AG04450 (cell line): Measurements from ENCODE around the gene TMEM107. TPM values are rescaled to one million over a fixed set of nuclear protein-coding genes. Genes with fewer than 3 reads are reported as not detected.

Experiments
- CTCF ChIA-PET: fragments of 300-600, 350-600 bp; formaldehyde crosslinking; extraction: SDS; loops from one replicate; lab custom pipeline; 2022; ENCODE audit warnings: antibody characterized with exemption, inconsistent platforms; lab: Charles Lee
- POLR2A ChIA-PET: fragments of 350-600 bp; formaldehyde crosslinking; extraction: SDS; loops from one replicate; lab custom pipeline; 2021; ENCODE audit warnings: antibody characterized with exemption, inconsistent platforms; lab: Yijun Ruan, JAX
- DNase-seq: peaks from one replicate; pipeline ENCODE4 v3.0.0-alpha.2; 2011; ENCODE audit warnings: low read depth, low spot score
- H3K27ac ChIP-seq: one replicate; pipeline ENCODE4 v1.5.1; 2012; ENCODE audit warnings: low read depth, low read length, control low read depth
- H3K27me3 ChIP-seq: one replicate; pipeline ENCODE4 v1.6.0; 2012; ENCODE audit warnings: low read length; ENCODE audit not compliant: control insufficient read depth, insufficient read depth
- H3K4me3 ChIP-seq: 2 replicates; pipeline ENCODE4 v1.5.1; 2011; ENCODE audit warnings: mild to moderate bottlenecking, low read depth, low read length, control low read depth
- H3K9me3 ChIP-seq: 2 replicates; pipeline ENCODE4 v1.5.1; 2012; ENCODE audit warnings: low read length; ENCODE audit not compliant: control insufficient read depth, insufficient read depth
- CTCF ChIP-seq: IDR thresholded peaks from 2 replicates; pipeline ENCODE4 v1.5.1; 2011; ENCODE audit warnings: low read depth, low read length, control low read depth, inconsistent platforms
- polyA plus RNA-seq: library from polyadenylated mRNA; depleted of rRNA; stranded (reverse); fragments of >200 nt; gene quantifications from 2 replicates; pipeline ENCODE4 v1.2.3, GENCODE V29; 2011

The TMEM107 gene
- polyA plus RNA-seq, 1 experiment = 9.6 TPM

- no peak for TF ChIP-seq CTCF
- DNase-seq = no peak
- peak overlapping the region; percentile 21 for H3K27ac ChIP-seq
- H3K4me3 ChIP-seq = no peak overlapping the region
- H3K27me3 ChIP-seq = no peaks in the 10 kb centered on the region
- no peaks in the 10 kb centered on the region; the same call in 1 of the 2 replicates for H3K9me3 ChIP-seq
- ChIA-PET CTCF (interaction anchor here (1.1 kb wide), 1 partner anchor 9 kb away, joined by 4 read pairs; no protein-coding TSS in a partner anchor), POLR2A (no interaction called here)
Observed at GRCh38 chr17:8147141-8147804, 28.9 kb downstream of the TMEM107 start.

GRCh38 chr17:8146381-8147140, 29.6 kb downstream of the TMEM107 start:
- TF ChIP-seq CTCF = no peak
- ChIA-PET CTCF (interaction anchor here (0.6 to 1.1 kb wide), 2 partner anchors 8 to 86 kb away, joined by 3 to 4 read pairs; no protein-coding TSS in a partner anchor), POLR2A (no interaction called here)
- DNase-seq = no peak
- H3K4me3 ChIP-seq = no peak overlapping the region
- H3K27me3 ChIP-seq = no peaks in the 10 kb centered on the region
- no peak overlapping the region for H3K27ac ChIP-seq
- H3K9me3 ChIP-seq = no peaks in the 10 kb centered on the region; the same call in 1 of the 2 replicates

- CTCF ChIA-PET = interaction anchor here (0.6 kb wide), 1 partner anchor 85 kb away, joined by 3 read pairs; no protein-coding TSS in a partner anchor
Observed at GRCh38 chr17:8145811-8146210, 30.4 kb downstream of the TMEM107 start.

GRCh38 chr17:8144401-8145231, 31.6 kb downstream of the TMEM107 start:
- no peak for TF ChIP-seq CTCF
- CTCF ChIA-PET = no interaction called here
- DNase-seq = no peak
- no peaks in the 10 kb centered on the region for H3K27me3 ChIP-seq
- H3K4me3 ChIP-seq = no peak overlapping the region
- POLR2A ChIA-PET = no interaction called here
- no peaks in the 10 kb centered on the region; the same call in 1 of the 2 replicates for H3K9me3 ChIP-seq
- H3K27ac ChIP-seq = no peak overlapping the region

More at GRCh38 chr17:8145811-8146210, 30.4 kb downstream of the TMEM107 start:
- Histone ChIP-seq H3K27ac (no peak overlapping the region), H3K9me3 (no peaks in the 10 kb centered on the region; the same call in 1 of the 2 replicates), H3K27me3 (no peaks in the 10 kb centered on the region), H3K4me3 (no peak overlapping the region)
- no peak for DNase-seq
- POLR2A ChIA-PET = no interaction called here
- TF ChIP-seq CTCF = no peak
